ENCODE results near the gene NCAPG. TPM values are rescaled to one million over a fixed set of nuclear protein-coding genes. Genes with fewer than 3 reads are reported as not detected.

NCAPG gene
- total and polyA plus RNA-seq, 9 of the 15 experiments (the other 6 are each of a cell fraction or from before 2014, with no cell fraction given), result 25.6 to 102 (median 65.3) TPM

DNA sequence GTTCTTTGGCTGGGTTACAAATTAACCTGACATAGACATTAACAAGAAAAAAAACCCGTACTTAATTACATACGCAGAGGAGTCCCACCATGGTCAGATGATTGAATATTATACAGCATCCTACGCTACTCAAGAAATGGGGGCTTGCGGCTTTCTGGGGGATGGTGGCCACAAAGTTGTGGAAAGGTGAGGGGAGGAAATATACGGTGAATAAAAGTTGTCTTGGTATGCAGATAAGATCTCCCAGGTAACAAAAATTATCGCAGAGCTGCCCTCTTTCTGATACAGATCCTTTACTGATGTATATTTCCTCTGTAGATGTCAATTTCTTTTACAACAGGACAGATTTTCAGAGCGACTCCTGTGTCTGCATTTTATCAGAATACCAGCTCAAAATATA is 1.1 kb upstream of the NCAPG start:
- peaks cover 3 to 10% of the 10 kb centered on the region in 2 experiments; a peak in 4 of 5 replicates for H3K4me1 ChIP-seq (replicated peaks in 1 of 2; ENCODE audit: control insufficient read depth in 2 of 2, insufficient read depth in 2 of 2, low read length in 2 of 2)
- peaks cover 11% of the 10 kb centered on the region for H4K20me1 ChIP-seq (replicated peaks; ENCODE audit: control insufficient read depth, insufficient read depth, low read length)
- H3K9me3 ChIP-seq (replicated peaks; ENCODE audit: control insufficient read depth, insufficient read depth, low read depth, low read length), result no peaks in the 10 kb centered on the region
- H3K27me3 ChIP-seq (ENCODE audit: control insufficient read depth in 2 of 2, insufficient read depth in 2 of 2, low read length in 2 of 2), result no peaks in the 10 kb centered on the region
- H3K9me1 ChIP-seq (ENCODE audit: control insufficient read depth, insufficient read depth, low read length), result no peaks in the 10 kb centered on the region
- 1% methylated on average over 7 of the region's 7 CpGs for WGBS (ENCODE audit: insufficient coverage, low coverage, missing lambda C conversion rate)
- intact Hi-C loops (cut with micrococcal nuclease), result loop anchor here (2.0 to 10.0 kb wide), 4 partner anchors 175 to 783 kb away; partner anchors contain the start of gene LCORL
- H3K4me3 ChIP-seq, result peak overlapping the region; percentile 65
- H2AFZ ChIP-seq (ENCODE audit: low read depth, low read length), result peak overlapping the region; percentile 90; the same call in 1 of the 2 replicates
- H3K36me3 ChIP-seq (ENCODE audit: control insufficient read depth, insufficient read depth, low read length), result peaks cover 54% of the 10 kb centered on the region
- peak overlapping the region; percentile 83 for H3K4me2 ChIP-seq (ENCODE audit: insufficient read depth, low read length)
- DNase-seq (ENCODE audit: extremely low read depth in 1 of 4, low spot score in 3 of 4) (peak in 1 of 4 experiments; percentile 9), FAIRE-seq (no peak), ATAC-seq (no peak)
- peak overlapping the region; percentile 30 to 97 for H3K9ac ChIP-seq (ENCODE audit: insufficient read depth in 1 of 2, low read depth in 2 of 2, low read length in 2 of 2)
- peak overlapping the region; percentile 96 for H3K27ac ChIP-seq (ENCODE audit: extremely low read depth, low read depth, low read length)
- no TSS peak for BruUV-seq (replicated peaks)
- TF ChIP-seq ZEB2 (IDR thresholded peaks at IDR 0.05), result peak; percentile 67; the same call in 1 of the 2 replicates
- TF ChIP-seq ZNF124 (CRISPR knock-in tag; IDR thresholded peaks at IDR 0.05), result no peak
- TF ChIP-seq CEBPB (tag; IDR thresholded peaks at IDR 0.05), result no peak
- peaks cover 99% of the 10 kb centered on the region for H3K79me2 ChIP-seq (ENCODE audit: control insufficient read depth, insufficient read depth, low read length)
- in situ Hi-C loops (cut with MboI), result loop anchor here (10.0 kb wide), 1 partner anchor 245 kb away; no protein-coding TSS in a partner anchor
- ChIA-PET POLR2A (interaction anchor here (0.6 to 1.7 kb wide), 10 partner anchors 9 to 298 kb away, joined by 3 to 10 read pairs (median 4); partner anchors contain the start of gene QDPR), CTCF (ENCODE audit: low intra/inter-chr PET ratio) (interaction anchor here (2.4 kb wide), 1 partner anchor 260 kb away, joined by 7 read pairs; no protein-coding TSS in a partner anchor)

DNA sequence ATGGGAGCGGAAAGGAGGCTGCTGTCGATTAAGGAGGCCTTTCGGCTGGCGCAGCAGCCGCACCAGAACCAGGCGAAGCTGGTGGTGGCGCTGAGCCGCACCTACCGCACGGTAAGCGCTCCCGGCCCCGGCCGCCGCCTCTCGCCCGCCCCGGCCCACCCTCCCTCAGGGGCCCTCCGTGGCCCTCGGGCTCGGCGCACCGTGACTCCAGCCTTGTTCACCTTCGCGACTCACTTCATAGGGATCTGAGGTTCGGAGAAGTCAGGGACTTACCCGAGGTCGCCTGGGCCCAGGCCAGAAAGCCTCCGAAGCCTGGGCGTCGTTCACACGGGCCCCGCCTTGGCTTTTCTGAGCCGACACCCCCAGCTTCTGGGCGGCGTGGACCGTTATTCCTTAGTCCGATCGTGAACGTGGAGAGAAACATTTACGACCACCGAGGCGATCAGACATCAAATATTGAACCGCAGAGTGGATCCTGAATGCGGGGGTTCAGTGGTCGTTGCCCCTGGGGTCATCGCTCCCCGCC is 362 bp downstream of the NCAPG start:
- peak overlapping the region; percentile 96 for H3K27ac ChIP-seq (ENCODE audit: extremely low read depth, low read depth, low read length)
- POLR2A ChIA-PET, result interaction anchor here (0.5 to 1.7 kb wide), 4 partner anchors 13 to 153 kb away, joined by 3 to 10 read pairs (median 3); no protein-coding TSS in a partner anchor
- no peaks in the 10 kb centered on the region for H3K27me3 ChIP-seq (ENCODE audit: control insufficient read depth in 2 of 2, insufficient read depth in 2 of 2, low read length in 2 of 2)
- BruUV-seq (replicated peaks), result no TSS peak
- CTCF ChIA-PET (ENCODE audit: low intra/inter-chr PET ratio), result no interaction called here
- peak in 2 of 4 experiments; percentile 46 to 61 for DNase-seq (ENCODE audit: extremely low read depth in 1 of 4, low spot score in 3 of 4)
- ATAC-seq, result peak; percentile 56
- intact Hi-C loops (cut with micrococcal nuclease) (loop anchor here (2.0 kb wide), 1 partner anchor 210 kb away; the partner anchor contains the start of gene LCORL), in situ Hi-C loops (cut with MboI) (no loop called here)
- peak overlapping the region; percentile 95 for H3K4me2 ChIP-seq (ENCODE audit: insufficient read depth, low read length)
- peaks cover 99% of the 10 kb centered on the region for H3K79me2 ChIP-seq (ENCODE audit: control insufficient read depth, insufficient read depth, low read length)
- H3K9me3 ChIP-seq (replicated peaks; ENCODE audit: control insufficient read depth, insufficient read depth, low read depth, low read length), result no peaks in the 10 kb centered on the region
- H3K4me3 ChIP-seq, result peak overlapping the region; percentile 65
- peaks cover 11% of the 10 kb centered on the region for H4K20me1 ChIP-seq (replicated peaks; ENCODE audit: control insufficient read depth, insufficient read depth, low read length)
- no peaks in the 10 kb centered on the region for H3K9me1 ChIP-seq (ENCODE audit: control insufficient read depth, insufficient read depth, low read length)
- peaks cover 3 to 10% of the 10 kb centered on the region in 2 experiments; a peak in 4 of 5 replicates for H3K4me1 ChIP-seq (replicated peaks in 1 of 2; ENCODE audit: control insufficient read depth in 2 of 2, insufficient read depth in 2 of 2, low read length in 2 of 2)
- peak overlapping the region; percentile 85 for H2AFZ ChIP-seq (ENCODE audit: low read depth, low read length)
- WGBS (ENCODE audit: insufficient coverage, low coverage, missing lambda C conversion rate), result under 1% methylated on average over 32 of the region's 48 CpGs
- peaks cover 55% of the 10 kb centered on the region for H3K36me3 ChIP-seq (ENCODE audit: control insufficient read depth, insufficient read depth, low read length)
- H3K9ac ChIP-seq (ENCODE audit: insufficient read depth in 1 of 2, low read depth in 2 of 2, low read length in 2 of 2), result peak overlapping the region; percentile 97 to 100
- FAIRE-seq, result no peak
- TF ChIP-seq ZNF707 (CRISPR knock-in tag; conservative IDR thresholded peaks at IDR 0.05), result no peak
- TF ChIP-seq FUS (optimal IDR thresholded peaks at IDR 0.05; ENCODE audit: low read depth, low read length), result no peak
- no peak for TF ChIP-seq ZBTB17 (CRISPR knock-in tag; IDR thresholded peaks at IDR 0.05)
- TF ChIP-seq, protein P1, sequence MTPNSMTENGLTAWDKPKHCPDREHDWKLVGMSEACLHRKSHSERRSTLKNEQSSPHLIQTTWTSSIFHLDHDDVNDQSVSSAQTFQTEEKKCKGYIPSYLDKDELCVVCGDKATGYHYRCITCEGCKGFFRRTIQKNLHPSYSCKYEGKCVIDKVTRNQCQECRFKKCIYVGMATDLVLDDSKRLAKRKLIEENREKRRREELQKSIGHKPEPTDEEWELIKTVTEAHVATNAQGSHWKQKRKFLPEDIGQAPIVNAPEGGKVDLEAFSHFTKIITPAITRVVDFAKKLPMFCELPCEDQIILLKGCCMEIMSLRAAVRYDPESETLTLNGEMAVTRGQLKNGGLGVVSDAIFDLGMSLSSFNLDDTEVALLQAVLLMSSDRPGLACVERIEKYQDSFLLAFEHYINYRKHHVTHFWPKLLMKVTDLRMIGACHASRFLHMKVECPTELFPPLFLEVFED (CRISPR knock-in tag; conservative IDR thresholded peaks at IDR 0.05), result no peak
- no peak for TF ChIP-seq KLF1 (tag; IDR thresholded peaks at IDR 0.05)
- TF ChIP-seq HCFC1 (IDR thresholded peaks at IDR 0.05; ENCODE audit: low read depth, low read length), result no peak
- TF ChIP-seq PCBP2 (IDR thresholded peaks at IDR 0.05; ENCODE audit: low read depth, low read length, poor library complexity, severe bottlenecking), result no peak
- TF ChIP-seq, protein P2, sequence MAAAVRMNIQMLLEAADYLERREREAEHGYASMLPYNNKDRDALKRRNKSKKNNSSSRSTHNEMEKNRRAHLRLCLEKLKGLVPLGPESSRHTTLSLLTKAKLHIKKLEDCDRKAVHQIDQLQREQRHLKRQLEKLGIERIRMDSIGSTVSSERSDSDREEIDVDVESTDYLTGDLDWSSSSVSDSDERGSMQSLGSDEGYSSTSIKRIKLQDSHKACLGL (CRISPR knock-in tag; IDR thresholded peaks at IDR 0.05; ENCODE audit: borderline replicate concordance, poor library complexity, severe bottlenecking), result no peak
- TF ChIP-seq NUFIP1 (IDR thresholded peaks at IDR 0.05; ENCODE audit: partially characterized antibody), result no peak
- 0 out of 2 replicates have a peak, but pooled peaks have one; percentile 29 for TF ChIP-seq ZNF76 (CRISPR knock-in tag; IDR thresholded peaks at IDR 0.05; ENCODE audit: borderline replicate concordance)
- no peak for TF ChIP-seq ZNF140 (CRISPR knock-in tag; IDR thresholded peaks at IDR 0.05)

All from K562 (cell line).